LNCaP clone FGC (cell line): Measurements from ENCODE around the gene IL20RB.

ENCODE experiments used
- DNase-seq: peaks from one replicate; pipeline ENCODE4 v3.0.0-alpha.2; 2011; ENCODE audit warnings: low read depth
- H3K4me3 ChIP-seq: 2 replicates; pipeline ENCODE4 v1.5.1; 2011; ENCODE audit warnings: mild to moderate bottlenecking, low read depth, low read length, control low read depth
- CTCF ChIP-seq: IDR thresholded peaks from 2 replicates; pipeline ENCODE4 v1.5.1; 2012; ENCODE audit warnings: mild to moderate bottlenecking; ENCODE audit not compliant: control insufficient read depth, insufficient read depth; ENCODE audit errors: extremely low read depth

IL20RB gene

DNA sequence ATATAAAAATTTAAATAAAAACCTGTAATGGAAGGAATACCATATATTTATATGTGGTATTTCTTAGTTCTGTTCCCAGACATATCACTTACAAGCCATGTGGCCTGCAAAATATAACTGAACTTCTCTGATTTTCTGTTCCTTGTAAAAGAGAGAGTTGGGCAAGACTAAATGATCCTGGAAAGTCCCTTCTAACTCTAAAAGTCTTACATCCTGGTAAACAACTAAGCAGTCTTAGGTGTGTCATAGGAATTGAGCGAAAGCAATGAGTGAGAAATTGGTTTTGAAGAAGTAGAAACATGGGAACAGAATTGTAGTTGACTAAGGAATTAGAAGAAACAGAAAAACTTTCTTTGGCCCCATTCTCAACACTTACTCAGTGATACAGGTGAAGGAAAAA is 25.3 kb upstream of the IL20RB start:
- no peak for DNase-seq

GRCh38 chr3:136932978-136933772 is 24.6 kb upstream of the IL20RB start:
- no peak overlapping the region for H3K4me3 ChIP-seq
- no peak for TF ChIP-seq CTCF

More for the DNA sequence above, 25.3 kb upstream of the IL20RB start:
- TF ChIP-seq CTCF = no peak
- H3K4me3 ChIP-seq = no peak overlapping the region

GRCh38 chr3:136937175-136937574 is 20.6 kb upstream of the IL20RB start:
- DNase-seq = no peak
- no peak for TF ChIP-seq CTCF
- H3K4me3 ChIP-seq = no peak overlapping the region

More at GRCh38 chr3:136932978-136933772, 24.6 kb upstream of the IL20RB start:
- DNase-seq = no peak

GRCh38 chr3:136937851-136938250 is 19.9 kb upstream of the IL20RB start:
- no peak overlapping the region for H3K4me3 ChIP-seq
- no peak for DNase-seq
- TF ChIP-seq CTCF = no peak

DNA sequence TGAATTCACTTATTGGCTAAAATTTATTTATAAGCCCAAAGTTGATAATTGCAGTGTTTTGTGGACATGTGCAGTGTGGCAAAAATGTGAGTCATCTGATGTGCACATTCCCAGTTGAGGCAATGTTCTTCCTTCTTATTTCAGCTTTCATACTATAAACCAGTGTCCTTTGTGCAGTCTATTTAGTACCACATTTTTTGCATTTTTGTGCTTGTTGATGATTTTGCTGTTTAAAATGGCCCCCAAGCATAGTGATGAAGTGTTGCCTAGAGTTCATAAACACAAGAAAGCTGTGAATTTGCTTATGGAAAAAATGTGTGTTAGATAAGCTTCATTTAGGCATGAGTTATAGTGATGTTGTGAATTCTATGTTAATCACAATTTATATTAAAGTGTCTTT is 19.4 kb upstream of the IL20RB start:
- no peak overlapping the region for H3K4me3 ChIP-seq
- DNase-seq = no peak
- TF ChIP-seq CTCF = no peak

DNA sequence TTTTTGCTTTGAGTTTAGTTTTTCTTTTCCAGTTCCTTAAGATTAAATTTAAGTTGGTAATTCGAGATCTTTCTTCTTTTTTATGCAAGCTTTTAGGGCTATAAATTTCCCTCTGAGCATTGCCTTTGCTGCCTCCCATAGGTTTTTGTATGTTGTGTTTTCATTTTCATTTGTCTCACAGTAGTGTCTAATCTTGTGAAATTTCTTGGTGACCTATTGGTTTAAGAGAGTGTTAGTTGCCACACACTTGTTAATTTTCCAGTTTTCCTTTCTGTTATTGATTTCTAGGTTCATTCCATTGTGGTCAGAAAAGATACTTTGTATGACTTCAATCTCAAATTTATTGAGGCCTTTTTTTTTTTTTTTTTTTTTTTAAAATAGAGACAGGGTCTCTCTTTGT is 18.3 kb upstream of the IL20RB start:
- no peak for DNase-seq
- no peak for TF ChIP-seq CTCF
- no peak overlapping the region for H3K4me3 ChIP-seq

DNA sequence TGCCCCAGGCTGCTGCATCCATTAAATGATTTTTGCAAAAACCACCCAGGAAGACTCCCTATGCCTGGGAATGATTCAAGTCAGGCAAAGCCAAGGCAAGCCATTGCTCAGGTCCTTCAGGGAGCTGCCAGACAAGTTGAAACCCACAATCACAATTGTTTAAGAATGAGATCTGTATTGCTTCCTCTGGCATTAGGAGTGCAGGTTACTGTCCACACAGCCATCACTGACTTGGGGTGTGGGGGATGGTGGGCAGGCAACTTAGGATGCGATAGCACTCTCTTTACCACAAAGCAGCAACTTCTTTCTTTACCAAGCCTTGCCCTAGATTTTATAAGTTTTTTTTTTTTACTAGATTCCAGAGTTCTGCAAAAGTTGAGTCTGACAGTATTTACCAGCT is 15.0 kb upstream of the IL20RB start:
- no peak overlapping the region for H3K4me3 ChIP-seq
- TF ChIP-seq CTCF = no peak
- DNase-seq = no peak
